GM19328 (cell line): ENCODE results near the gene KCNN4.

Experiments used
- ATAC-seq: cut with Tn5 transposase; IDR thresholded peaks from one replicate; pipeline ENCODE4 v1.9.1; 2021; ENCODE audit warnings: mild to moderate bottlenecking, moderate library complexity; ENCODE audit not compliant: unreplicated experiment

The KCNN4 gene

GRCh38 chr19:43799502-43800142 lies 18.8 kb upstream of the KCNN4 start:
- no peak for ATAC-seq

GRCh38 chr19:43798546-43799409 lies 18.0 kb upstream of the KCNN4 start:
- no peak for ATAC-seq

GRCh38 chr19:43798026-43798545 lies 17.3 kb upstream of the KCNN4 start:
- ATAC-seq: no peak

- ATAC-seq: no peak
These were observed 16.8 kb upstream of the KCNN4 start for GRCh38 chr19:43797556-43797955.

- no peak for ATAC-seq
These were observed 16.3 kb upstream of the KCNN4 start for GRCh38 chr19:43797118-43797517.

- ATAC-seq: no peak
These were observed 9.8 kb upstream of the KCNN4 start for GRCh38 chr19:43790587-43790986.

GRCh38 chr19:43789029-43789428 lies 8.3 kb upstream of the KCNN4 start:
- ATAC-seq: no peak

GRCh38 chr19:43786665-43787064 lies 5.9 kb upstream of the KCNN4 start:
- ATAC-seq: no peak

GRCh38 chr19:43784981-43785808 lies 4.4 kb upstream of the KCNN4 start:
- no peak for ATAC-seq

- no peak for ATAC-seq
These were observed 3.6 kb upstream of the KCNN4 start for GRCh38 chr19:43784241-43784980.

- no peak for ATAC-seq
These were observed 2.9 kb upstream of the KCNN4 start for GRCh38 chr19:43783636-43784035.

- ATAC-seq: no peak
These were observed 2.0 kb upstream of the KCNN4 start for GRCh38 chr19:43782689-43783231.

GRCh38 chr19:43782311-43782660 lies 1.5 kb upstream of the KCNN4 start:
- no peak for ATAC-seq

GRCh38 chr19:43781630-43782310 lies 997 bp upstream of the KCNN4 start:
- ATAC-seq: no peak

- no peak for ATAC-seq
These were observed 953 bp downstream of the KCNN4 start for GRCh38 chr19:43779820-43780219.

GRCh38 chr19:43779147-43779819 lies 1.5 kb downstream of the KCNN4 start:
- ATAC-seq: no peak

- no peak for ATAC-seq
These were observed 2.1 kb downstream of the KCNN4 start for GRCh38 chr19:43778651-43779050.

GRCh38 chr19:43777163-43777695 lies 3.5 kb downstream of the KCNN4 start:
- no peak for ATAC-seq

GRCh38 chr19:43776286-43776685 lies 4.5 kb downstream of the KCNN4 start:
- no peak for ATAC-seq
